Large intestine (tissue), 3 donors: ENCODE measurements around the gene STAT6. TPM values are rescaled to one million over a fixed set of nuclear protein-coding genes. Genes with fewer than 3 reads are reported as not detected.
A peak's percentile ranks its signal among the peaks of the same experiment; 100 is the strongest.

Experiments used
- DNase-seq, 2 donors: peaks; one replicate each; pipeline versions ENCODE4 v3.0.0 to v3.0.0-alpha.2; 2013
- H3K27ac ChIP-seq: one replicate; pipeline ENCODE4 v1.5.1; 2013; ENCODE audit warnings: low read length
- H3K27me3 ChIP-seq: 2 replicates; pipeline ENCODE4 v1.6.1; 2013; ENCODE audit warnings: low read length; ENCODE audit not compliant: control insufficient read depth, insufficient read depth
- H3K36me3 ChIP-seq: 2 replicates; pipeline ENCODE4 v1.6.1; 2013; ENCODE audit warnings: low read length; ENCODE audit not compliant: control insufficient read depth, insufficient read depth
- H3K4me1 ChIP-seq: one replicate; pipeline ENCODE4 v1.6.1; 2013; ENCODE audit warnings: low read length; ENCODE audit not compliant: control insufficient read depth, insufficient read depth
- H3K4me3 ChIP-seq: one replicate; pipeline ENCODE4 v1.5.1; 2013; ENCODE audit warnings: low read length
- H3K9me3 ChIP-seq: one replicate; pipeline ENCODE4 v1.6.1; 2013; ENCODE audit warnings: mild to moderate bottlenecking, low read depth, low read length, moderate library complexity; ENCODE audit not compliant: control insufficient read depth
- WGBS: methylation state at CpG from one replicate; pipeline ENCODE4 v1.1.5; 2013; ENCODE audit warnings: low lambda C conversion rate; ENCODE audit not compliant: insufficient coverage; 5-methylcytosine and 5-hydroxymethylcytosine counted together
- polyA plus RNA-seq: library from polyadenylated mRNA; unstranded; fragments of 120-200 nt; gene quantifications from one replicate; pipeline ENCODE4 v1.2.1, GENCODE V29; 2013

The STAT6 gene
- polyA plus RNA-seq, 1 donor = 114 TPM

GRCh38 chr12:57048423-57049118, 62.6 kb downstream of the STAT6 start:
- Histone ChIP-seq H3K36me3 (peaks cover 39% of the 10 kb centered on the region), H3K4me1 (peaks cover 38% of the 10 kb centered on the region), H3K4me3 (peak overlapping the region; percentile 54), H3K9me3 (no peaks in the 10 kb centered on the region), H3K27me3 (no peaks in the 10 kb centered on the region), H3K27ac (peak overlapping the region; percentile 81)
- DNase-seq = no peak
- WGBS = no CpG with 5 or more reads among the region's 1 CpG

GRCh38 chr12:57047981-57048380, 63.2 kb downstream of the STAT6 start:
- no CpG with 5 or more reads among the region's 1 CpG for WGBS
- peaks cover 45% of the 10 kb centered on the region for H3K36me3 ChIP-seq
- no peaks in the 10 kb centered on the region for H3K9me3 ChIP-seq
- no peak for DNase-seq
- no peaks in the 10 kb centered on the region for H3K27me3 ChIP-seq
- peaks cover 38% of the 10 kb centered on the region for H3K4me1 ChIP-seq
- peak overlapping the region; percentile 81 for H3K27ac ChIP-seq
- peak overlapping the region; percentile 54 for H3K4me3 ChIP-seq

- Histone ChIP-seq H3K27ac (peak overlapping the region; percentile 81), H3K27me3 (no peaks in the 10 kb centered on the region), H3K4me3 (peak overlapping the region; percentile 54), H3K36me3 (peaks cover 53% of the 10 kb centered on the region), H3K9me3 (no peaks in the 10 kb centered on the region), H3K4me1 (peaks cover 38% of the 10 kb centered on the region)
- no CpG with 5 or more reads among the region's 10 CpGs for WGBS
- no peak for DNase-seq
These were observed 63.9 kb downstream of the STAT6 start for GRCh38 chr12:57046947-57047890.

- Histone ChIP-seq H3K27ac (no peak overlapping the region), H3K4me3 (no peak overlapping the region), H3K9me3 (no peaks in the 10 kb centered on the region), H3K27me3 (no peaks in the 10 kb centered on the region), H3K4me1 (peaks cover 34% of the 10 kb centered on the region), H3K36me3 (peaks cover 59% of the 10 kb centered on the region)
- no peak for DNase-seq
- WGBS = 73% methylated on average over 2 of the region's 6 CpGs
These were observed 64.9 kb downstream of the STAT6 start for GRCh38 chr12:57046086-57046791.

Other genes starting within 250 kb of the STAT6 start
- 0.03 TPM for gene SDR9C7, start 177.0 kb downstream of the STAT6 start, polyA plus RNA-seq
- gene RDH16, start 153.8 kb downstream of the STAT6 start, polyA plus RNA-seq = 0.34 TPM
- gene ZBTB39, start 104.8 kb downstream of the STAT6 start, polyA plus RNA-seq = 6.9 TPM
- 13.5 TPM for gene TAC3, start 94.8 kb downstream of the STAT6 start, polyA plus RNA-seq
- 385 TPM for gene MYO1A, start 61.2 kb downstream of the STAT6 start, polyA plus RNA-seq
- 12.0 TPM for gene NEMP1, start 32.6 kb downstream of the STAT6 start, polyA plus RNA-seq
- 26.8 TPM for gene NAB2, start 22.2 kb downstream of the STAT6 start, polyA plus RNA-seq
- 100 TPM for gene LRP1, start 17.1 kb upstream of the STAT6 start, polyA plus RNA-seq
- 1.7 TPM for gene LRP1-AS, start 36.3 kb upstream of the STAT6 start, polyA plus RNA-seq
- gene NXPH4, start 105.4 kb upstream of the STAT6 start, polyA plus RNA-seq = 0.91 TPM
- 66.3 TPM for gene SHMT2, start 118.3 kb upstream of the STAT6 start, polyA plus RNA-seq
- gene STAC3, start 139.8 kb upstream of the STAT6 start, polyA plus RNA-seq = 4.0 TPM